A673 (cell line): Measurements from ENCODE around the gene LMO2. TPM values are rescaled to one million over a fixed set of nuclear protein-coding genes. Genes with fewer than 3 reads are reported as not detected.

Experiments
- BruUV-seq: library from RNA; stranded (reverse); fragments of 400-500 nt; replicated peaks from 2 replicates; lab custom pipeline; 2021; lab: Mats Ljungman, UMichigan
- CTCF ChIA-PET: fragments of 300-600 bp; sonication (Branson Sonifier 250); formaldehyde crosslinking; loops from one replicate; lab custom pipeline; 2022; ENCODE audit warnings: antibody characterized with exemption; lab: Charles Lee
- POLR2A ChIA-PET: fragments of 300-600 bp; sonication (Branson Sonifier 250); formaldehyde crosslinking; loops from one replicate; lab custom pipeline; 2022; ENCODE audit warnings: antibody characterized with exemption; ENCODE audit not compliant: low non-redundant PET; lab: Charles Lee
- DNase-seq: peaks from one replicate; pipeline ENCODE4 v3.0.0-alpha.2; 2015; ENCODE audit warnings: low spot score
- H3K27ac ChIP-seq: fragments of 200-600 bp; sonication (generic); 2 replicates; pipeline ENCODE4 v1.5.1; 2016; ENCODE audit warnings: mixed run types, low read depth, mild to moderate bottlenecking, mixed read lengths, antibody characterized with exemption, low read length; ENCODE audit not compliant: poor library complexity, severe bottlenecking
- H3K27me3 ChIP-seq: fragments of 200-600 bp; sonication (generic); replicated peaks from 2 replicates; pipeline ENCODE4 v1.6.1; 2017; ENCODE audit warnings: mixed run types, low read depth, mild to moderate bottlenecking, mixed read lengths, antibody characterized with exemption, low read length; ENCODE audit not compliant: insufficient read depth, poor library complexity
- H3K36me3 ChIP-seq: fragments of 200-600 bp; sonication (generic); 2 replicates; pipeline ENCODE4 v1.6.1; 2016; ENCODE audit warnings: mixed run types, mild to moderate bottlenecking, mixed read lengths, antibody characterized with exemption, low read length; ENCODE audit not compliant: insufficient read depth, poor library complexity, severe bottlenecking
- H3K4me1 ChIP-seq: fragments of 200-600 bp; sonication (generic); 2 replicates; pipeline ENCODE4 v1.6.1; 2017; ENCODE audit warnings: mixed run types, mild to moderate bottlenecking, mixed read lengths, antibody characterized with exemption, low read length; ENCODE audit not compliant: insufficient read depth, poor library complexity, severe bottlenecking
- H3K4me3 ChIP-seq: fragments of 200-600 bp; sonication (generic); 2 replicates; pipeline ENCODE4 v1.5.1; 2016; ENCODE audit warnings: low read depth, mixed run types, mild to moderate bottlenecking, mixed read lengths, low read length; ENCODE audit not compliant: poor library complexity, severe bottlenecking
- H3K9me3 ChIP-seq: fragments of 200-600 bp; sonication (generic); 2 replicates; pipeline ENCODE4 v1.6.1; 2016; ENCODE audit warnings: mixed run types, low read depth, mild to moderate bottlenecking, mixed read lengths, antibody characterized with exemption, low read length; ENCODE audit not compliant: poor library complexity, severe bottlenecking
- EZH2 ChIP-seq: fragments of 200-600 bp; sonication (generic); IDR thresholded peaks from 2 replicates; pipeline ENCODE4 v1.6.1; 2017; ENCODE audit warnings: borderline replicate concordance, low read depth, mild to moderate bottlenecking, mixed read lengths, antibody characterized with exemption, low read length; ENCODE audit not compliant: poor library complexity, severe bottlenecking
- intact Hi-C: fragments of 100-400 bp; cut with micrococcal nuclease; formaldehyde crosslinking; loops from one replicate; pipeline ENCODE4 v1.10.0; 2022; ENCODE audit not compliant: unreplicated experiment
- total RNA-seq: library from RNA; stranded (reverse); gene quantifications from 2 replicates; pipeline ENCODE4 v1.2.3, GENCODE V29; 2021
- TF ChIP-seq, protein P1 (sequence below): fragments of 300-800, 200-600 bp; sonication (generic); conservative IDR thresholded peaks from 2 replicates; pipeline ENCODE4 v1.5.1; 2017; ENCODE audit warnings: low read depth, mild to moderate bottlenecking, antibody characterized with exemption, low read length, moderate library complexity, mixed read lengths

Gene LMO2
- total RNA-seq, 1 experiment from 2014 or later: 39.0 TPM

DNA sequence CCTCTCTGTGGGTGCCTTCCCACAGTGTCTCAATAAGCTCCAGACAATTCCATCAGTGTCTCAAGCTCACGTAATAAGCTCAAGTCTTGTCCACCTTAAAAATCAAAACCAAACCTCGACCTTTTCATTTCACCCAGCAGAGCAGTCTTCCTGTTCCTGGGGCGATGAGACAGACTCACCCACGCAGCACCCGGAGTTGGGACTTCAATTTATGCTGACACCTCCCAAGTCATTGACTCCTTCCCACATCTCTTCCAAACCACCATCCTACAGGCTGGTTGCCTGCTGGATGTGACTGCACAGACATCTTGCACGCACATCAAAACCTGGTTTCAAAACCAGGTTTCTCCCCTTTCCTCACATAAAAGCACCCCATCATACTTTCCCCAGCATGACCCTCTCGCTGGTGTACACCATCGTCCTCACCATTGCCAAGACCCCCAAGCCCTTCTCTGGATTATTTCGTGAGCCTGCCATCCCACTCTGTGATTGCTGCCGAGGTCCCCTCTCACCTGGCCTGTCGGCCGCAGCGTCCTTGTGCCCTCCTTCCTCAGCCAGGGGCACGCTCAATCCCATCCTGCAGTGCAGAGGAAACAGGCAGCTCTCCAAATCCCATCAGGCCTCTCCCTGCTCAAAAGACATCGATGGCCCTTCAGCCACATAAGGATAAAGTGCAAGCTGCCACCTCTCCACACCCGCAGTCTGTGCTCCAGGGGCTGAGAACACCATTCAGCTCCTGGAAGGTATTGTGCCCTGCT lies 72.4 kb downstream of the LMO2 start:
- CTCF ChIA-PET: interaction anchor here (0.7 kb wide), 1 partner anchor 1976 kb away, joined by 3 read pairs; no protein-coding TSS in a partner anchor
- H3K27ac ChIP-seq: no peak overlapping the region
- no peak overlapping the region for H3K4me3 ChIP-seq
- no peaks in the 10 kb centered on the region for H3K36me3 ChIP-seq
- H3K9me3 ChIP-seq: no peaks in the 10 kb centered on the region
- H3K4me1 ChIP-seq: no peaks in the 10 kb centered on the region
- POLR2A ChIA-PET: no interaction called here
- H3K27me3 ChIP-seq: peaks cover 7% of the 10 kb centered on the region
- intact Hi-C loops: loop anchor here (10.0 kb wide), 2 partner anchors 655 to 1095 kb away; partner anchors contain the start of gene CSTF3
- BruUV-seq: no TSS peak
- TF ChIP-seq, protein P1, sequence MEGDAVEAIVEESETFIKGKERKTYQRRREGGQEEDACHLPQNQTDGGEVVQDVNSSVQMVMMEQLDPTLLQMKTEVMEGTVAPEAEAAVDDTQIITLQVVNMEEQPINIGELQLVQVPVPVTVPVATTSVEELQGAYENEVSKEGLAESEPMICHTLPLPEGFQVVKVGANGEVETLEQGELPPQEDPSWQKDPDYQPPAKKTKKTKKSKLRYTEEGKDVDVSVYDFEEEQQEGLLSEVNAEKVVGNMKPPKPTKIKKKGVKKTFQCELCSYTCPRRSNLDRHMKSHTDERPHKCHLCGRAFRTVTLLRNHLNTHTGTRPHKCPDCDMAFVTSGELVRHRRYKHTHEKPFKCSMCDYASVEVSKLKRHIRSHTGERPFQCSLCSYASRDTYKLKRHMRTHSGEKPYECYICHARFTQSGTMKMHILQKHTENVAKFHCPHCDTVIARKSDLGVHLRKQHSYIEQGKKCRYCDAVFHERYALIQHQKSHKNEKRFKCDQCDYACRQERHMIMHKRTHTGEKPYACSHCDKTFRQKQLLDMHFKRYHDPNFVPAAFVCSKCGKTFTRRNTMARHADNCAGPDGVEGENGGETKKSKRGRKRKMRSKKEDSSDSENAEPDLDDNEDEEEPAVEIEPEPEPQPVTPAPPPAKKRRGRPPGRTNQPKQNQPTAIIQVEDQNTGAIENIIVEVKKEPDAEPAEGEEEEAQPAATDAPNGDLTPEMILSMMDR: no peak
- no peak for TF ChIP-seq EZH2
- no peak for DNase-seq

Other genes starting within 250 kb of the LMO2 start
- gene C11orf91, start 191.2 kb downstream of the LMO2 start, total RNA-seq: not detected in 2 replicates
- gene CD59, start 155.7 kb downstream of the LMO2 start, total RNA-seq: 193 and 204 TPM in 2 replicates
- gene FBXO3, start 117.6 kb downstream of the LMO2 start, total RNA-seq: 59.2 and 64.6 TPM in 2 replicates
- 1,416 and 1,470 TPM in 2 replicates for gene CAPRIN1, start 159.7 kb upstream of the LMO2 start, total RNA-seq
- gene NAT10, start 213.6 kb upstream of the LMO2 start, total RNA-seq: 180 and 192 TPM in 2 replicates